ENCODE data around the gene LRMDA. TPM values are rescaled to one million over a fixed set of nuclear protein-coding genes. Genes with fewer than 3 reads are reported as not detected.

LRMDA gene
- total RNA-seq, 4 donors from 2014 or later, result 1.4 to 23.1 (median 3.6) TPM

GRCh38 chr10:75575940-75576339, 144.5 kb downstream of the LRMDA start:
- H3K27me3 ChIP-seq, result no peaks in the 10 kb centered on the region
- DNase-seq, result no peak
- H3K9me3 ChIP-seq, result peaks cover 0 to 13% (median 2%) of the 10 kb centered on the region in 4 donors
- H3K27ac ChIP-seq, result no peak overlapping the region
- TF ChIP-seq CTCF (IDR thresholded peaks at IDR 0.05) (no peak), POLR2A (IDR thresholded peaks at IDR 0.05) (no peak)
- no peak overlapping the region for H3K4me3 ChIP-seq
- no peaks in the 10 kb centered on the region for H3K4me1 ChIP-seq
- no peaks in the 10 kb centered on the region for H3K36me3 ChIP-seq

- H3K4me1 ChIP-seq, result no peaks in the 10 kb centered on the region
- no peak overlapping the region for H3K4me3 ChIP-seq
- peaks cover 0 to 18% (median 0%) of the 10 kb centered on the region in 4 donors for H3K9me3 ChIP-seq
- no peaks in the 10 kb centered on the region for H3K36me3 ChIP-seq
- no peak overlapping the region for H3K27ac ChIP-seq
- DNase-seq, result no peak
- TF ChIP-seq CTCF (IDR thresholded peaks at IDR 0.05) (no peak), POLR2A (IDR thresholded peaks at IDR 0.05) (no peak)
- no peaks in the 10 kb centered on the region for H3K27me3 ChIP-seq
These were observed 150.7 kb downstream of the LRMDA start for GRCh38 chr10:75582102-75582501.

GRCh38 chr10:75585294-75585693, 153.9 kb downstream of the LRMDA start:
- no peak for DNase-seq
- Histone ChIP-seq H3K27ac (no peak overlapping the region), H3K9me3 (peaks cover 0 to 18% (median 0%) of the 10 kb centered on the region in 4 donors), H3K4me3 (no peak overlapping the region), H3K4me1 (no peaks in the 10 kb centered on the region), H3K36me3 (no peaks in the 10 kb centered on the region), H3K27me3 (no peaks in the 10 kb centered on the region)
- TF ChIP-seq POLR2A (IDR thresholded peaks at IDR 0.05), result no peak
- no peak for TF ChIP-seq CTCF (IDR thresholded peaks at IDR 0.05)

GRCh38 chr10:75586814-75587213, 155.4 kb downstream of the LRMDA start:
- Histone ChIP-seq H3K4me3 (no peak overlapping the region), H3K9me3 (peaks cover 0 to 13% (median 0%) of the 10 kb centered on the region in 4 donors), H3K4me1 (no peaks in the 10 kb centered on the region), H3K36me3 (no peaks in the 10 kb centered on the region), H3K27ac (no peak overlapping the region), H3K27me3 (no peaks in the 10 kb centered on the region)
- TF ChIP-seq POLR2A (IDR thresholded peaks at IDR 0.05) (no peak), CTCF (IDR thresholded peaks at IDR 0.05) (no peak)
- DNase-seq, result no peak

- H3K9me3 ChIP-seq, result peaks cover 0 to under 1% (median 0%) of the 10 kb centered on the region in 4 donors
These were observed 156.6 kb downstream of the LRMDA start for GRCh38 chr10:75588031-75588430.

More at GRCh38 chr10:75588031-75588430, 156.6 kb downstream of the LRMDA start:
- TF ChIP-seq CTCF (IDR thresholded peaks at IDR 0.05) (no peak), POLR2A (IDR thresholded peaks at IDR 0.05) (no peak)
- DNase-seq, result no peak
- H3K27me3 ChIP-seq, result no peaks in the 10 kb centered on the region
- H3K36me3 ChIP-seq, result no peaks in the 10 kb centered on the region
- H3K27ac ChIP-seq, result no peak overlapping the region
- H3K4me1 ChIP-seq, result no peaks in the 10 kb centered on the region
- H3K4me3 ChIP-seq, result no peak overlapping the region
